HG03095 (cell line): Measurements from ENCODE around the gene KCNE3.
"Not testable (repeated sequence)": the region's sequence is repeated elsewhere in the genome, so short reads cannot be mapped to it uniquely, and the experiment has no call there.

ENCODE experiments used
- ATAC-seq: cut with Tn5 transposase; IDR thresholded peaks from one replicate; pipeline ENCODE4 v1.9.1; 2021; ENCODE audit warnings: moderate library complexity; ENCODE audit not compliant: unreplicated experiment

Gene KCNE3

DNA sequence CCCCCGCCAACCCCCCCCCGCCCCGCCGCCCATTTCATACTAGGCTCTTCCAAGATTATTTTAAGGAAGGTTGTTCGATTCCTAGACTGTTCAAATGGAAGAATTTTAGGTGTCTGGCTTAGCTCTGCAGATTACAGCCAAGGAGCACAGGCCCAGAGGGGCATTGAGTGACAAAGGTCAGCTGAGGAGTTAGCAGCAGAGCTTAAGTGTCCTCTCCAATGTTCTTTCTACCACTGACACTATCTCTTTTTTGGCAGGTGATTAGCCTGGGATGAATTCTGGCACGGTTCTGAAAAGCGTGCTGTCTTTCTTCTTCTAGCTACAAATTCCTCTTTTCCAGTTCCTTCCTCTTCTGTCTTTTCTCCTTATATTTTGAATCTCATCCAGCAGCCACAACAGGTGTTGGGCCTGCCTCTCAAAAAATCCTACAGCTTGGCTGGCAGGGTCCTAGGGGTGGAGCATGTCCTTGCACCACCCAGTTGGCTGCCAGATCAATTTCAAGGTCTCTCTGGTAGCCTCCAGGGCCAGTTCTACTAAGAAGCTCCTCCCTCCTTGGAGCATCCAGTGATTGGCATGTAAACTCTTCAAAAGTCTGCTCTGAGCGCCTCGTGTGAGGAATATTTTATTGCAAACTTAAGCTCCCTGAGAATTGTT, 23.0 kb downstream of the KCNE3 start:
- no peak for ATAC-seq

DNA sequence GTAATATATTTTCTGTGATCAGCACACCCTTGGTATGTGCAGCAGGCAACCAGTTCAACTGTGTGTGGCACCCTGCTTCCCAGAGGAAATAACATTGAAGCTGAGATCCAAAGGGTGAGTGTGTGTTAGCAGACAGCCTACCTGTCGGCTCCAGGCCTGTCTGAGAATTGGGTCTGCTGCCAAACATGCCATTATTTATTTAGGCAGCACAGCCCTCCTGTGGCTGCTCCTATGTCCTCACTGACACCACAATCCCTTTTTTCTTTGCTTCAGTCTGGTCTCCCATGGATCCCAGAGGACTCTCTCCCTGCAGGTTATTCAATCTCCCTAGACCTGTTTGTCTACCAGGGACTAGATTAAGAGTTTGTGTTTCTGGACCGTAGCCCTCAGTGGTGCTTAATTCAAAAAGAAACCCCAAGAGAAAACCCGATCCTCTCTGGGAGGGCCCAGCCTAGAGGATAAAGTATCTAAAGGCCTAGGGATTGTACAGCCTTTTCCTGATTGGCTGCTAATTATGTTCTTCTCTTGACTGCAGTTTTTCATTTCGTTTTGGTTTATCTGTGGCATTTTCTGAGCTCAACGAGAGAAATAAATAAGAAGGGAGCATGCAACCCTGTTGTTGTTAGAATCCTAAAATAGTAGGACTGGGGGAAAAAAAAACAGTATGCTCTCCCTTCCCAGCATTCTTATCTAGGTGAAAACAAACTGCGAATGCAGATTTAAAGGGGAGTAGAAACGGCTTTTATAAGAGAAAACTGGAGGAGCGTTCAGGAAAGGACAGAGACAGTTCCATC, 24.1 kb downstream of the KCNE3 start:
- no peak for ATAC-seq

DNA sequence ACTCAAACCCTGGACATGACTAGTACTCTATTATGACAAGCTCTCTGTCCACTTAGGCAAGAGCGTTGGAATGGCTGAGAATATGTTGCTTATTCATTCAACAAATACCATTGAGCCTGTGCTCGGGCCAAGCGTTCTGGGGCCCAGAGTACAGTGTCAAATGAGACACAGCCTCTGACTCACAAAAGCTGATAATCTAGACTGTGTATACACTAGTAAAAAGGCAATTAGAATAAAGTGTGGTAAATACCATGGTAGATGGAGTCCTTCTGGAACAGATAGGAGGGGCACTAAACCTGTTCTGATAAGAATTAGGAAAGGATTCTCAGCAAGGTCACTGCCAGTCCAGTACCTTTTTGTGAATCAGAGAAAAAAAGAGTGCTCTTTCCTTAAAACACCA, 24.7 kb downstream of the KCNE3 start:
- ATAC-seq = no peak

DNA sequence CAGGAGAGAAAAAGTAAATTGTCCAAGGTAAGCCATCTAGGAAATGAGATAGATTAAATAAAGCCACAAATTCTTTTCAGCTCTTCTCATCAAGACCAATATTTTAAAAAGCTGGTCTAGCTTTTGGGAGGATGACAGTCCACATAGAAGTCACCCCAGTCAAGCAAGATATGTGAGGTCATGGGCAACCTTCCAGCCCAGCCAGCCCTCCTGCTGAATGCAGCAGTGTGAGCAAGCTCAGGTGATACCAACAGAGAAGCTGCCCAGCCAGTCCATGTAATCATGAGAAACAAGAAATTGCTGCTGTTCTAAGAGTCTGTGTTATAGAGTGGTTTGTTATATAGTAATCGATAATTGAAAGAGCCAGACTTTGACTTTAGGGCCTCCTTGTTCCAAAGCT, 28.7 kb downstream of the KCNE3 start:
- no peak for ATAC-seq

- no peak for ATAC-seq
Measured at GRCh38 chr11:74437441-74438042, 29.8 kb downstream of the KCNE3 start.

- no peak for ATAC-seq
Measured at GRCh38 chr11:74434528-74434927, 32.8 kb downstream of the KCNE3 start.

GRCh38 chr11:74429205-74429604, 38.1 kb downstream of the KCNE3 start:
- ATAC-seq = no peak

GRCh38 chr11:74427384-74427886, 39.9 kb downstream of the KCNE3 start:
- no peak for ATAC-seq

GRCh38 chr11:74425100-74425499, 42.2 kb downstream of the KCNE3 start:
- no peak for ATAC-seq

DNA sequence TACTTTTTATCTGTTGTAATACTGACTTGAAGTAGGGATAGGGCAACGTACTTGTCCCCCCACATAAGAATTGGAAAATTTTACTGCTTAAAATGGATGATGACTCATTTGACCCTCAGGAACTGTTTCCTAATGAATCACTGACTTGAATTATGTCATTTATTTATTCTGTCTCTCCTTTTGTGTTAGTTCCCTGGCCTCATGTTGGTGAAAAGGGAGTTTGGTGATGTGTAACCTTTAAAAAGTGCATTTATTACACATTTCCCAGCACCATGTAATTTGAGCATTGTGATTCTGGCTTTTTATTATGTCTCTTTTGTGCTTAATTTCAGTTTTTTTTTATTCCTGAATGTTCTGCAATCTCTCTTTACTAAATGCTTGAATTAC, 48.8 kb downstream of the KCNE3 start:
- no peak for ATAC-seq

GRCh38 chr11:74417860-74418508, 49.4 kb downstream of the KCNE3 start:
- ATAC-seq = no peak

- ATAC-seq = no peak
Measured at GRCh38 chr11:74417379-74417804, 50.0 kb downstream of the KCNE3 start.

- ATAC-seq = not testable (repeated sequence)
Measured at GRCh38 chr11:74416974-74417373, 50.4 kb downstream of the KCNE3 start.

GRCh38 chr11:74412733-74413359, 54.5 kb downstream of the KCNE3 start:
- no peak for ATAC-seq

DNA sequence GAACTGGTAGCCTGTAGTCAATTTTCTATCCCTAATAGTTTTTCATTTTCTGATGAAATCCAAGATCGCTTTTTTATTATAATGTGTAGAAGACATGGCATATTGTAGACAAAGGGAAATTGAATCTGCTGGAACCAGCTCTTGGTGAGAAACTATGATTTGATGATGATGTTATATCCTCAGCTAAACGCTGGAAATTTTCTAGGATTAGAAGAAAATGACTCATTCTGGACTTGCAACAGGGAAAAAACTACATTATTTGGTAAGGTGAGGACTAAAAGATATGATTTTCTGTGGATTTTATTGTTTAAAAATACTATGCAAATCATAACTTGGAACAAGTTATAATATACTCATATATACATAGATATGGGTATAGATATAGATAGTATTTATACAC, 55.0 kb downstream of the KCNE3 start:
- ATAC-seq = no peak

DNA sequence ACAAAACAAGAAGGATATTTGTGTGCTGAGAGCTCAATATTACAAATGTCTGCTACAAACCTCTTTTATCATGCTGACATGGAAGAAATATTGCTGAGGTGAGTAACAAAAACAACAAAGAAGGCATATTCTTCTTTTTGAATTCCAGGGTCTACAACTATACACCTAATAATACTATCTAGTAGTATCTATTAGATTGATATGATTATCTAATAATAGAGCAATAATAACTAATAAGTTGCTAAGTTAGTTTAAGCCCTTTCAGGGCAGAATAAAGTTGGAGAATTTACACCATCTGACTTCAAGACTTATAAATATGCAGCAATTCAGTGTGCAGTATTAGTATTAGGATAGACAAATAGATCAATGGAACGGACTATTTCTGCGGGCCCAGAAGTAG, 57.7 kb downstream of the KCNE3 start:
- ATAC-seq = no peak
